ENCODE measurements around the gene METTL2B.
"Not testable (repeated sequence)": the region's sequence is repeated elsewhere in the genome, so short reads cannot be mapped to it uniquely, and the experiment has no call there.

METTL2B gene

GRCh38 chr7:128477336-128477690, 765 bp downstream of the METTL2B start:
- DNase-seq; H3K9me3 ChIP-seq (ENCODE audit: control insufficient read depth, low read length); H3K36me3 ChIP-seq (ENCODE audit: control insufficient read depth, insufficient read depth, low read length); H3K27me3 ChIP-seq (replicated peaks; ENCODE audit: control insufficient read depth, insufficient read depth, low read length, poor library complexity, severe bottlenecking); H3K4me1 ChIP-seq (ENCODE audit: control insufficient read depth, insufficient read depth, low read length, poor library complexity, severe bottlenecking): not testable (repeated sequence)
- Histone ChIP-seq H3K4me3 (ENCODE audit: insufficient read depth, low read depth, low read length, poor library complexity, severe bottlenecking) (peak overlapping the region; percentile 73), H3K27ac (ENCODE audit: insufficient read depth, low read length, poor library complexity, severe bottlenecking) (peak overlapping the region; percentile 80)

DNA sequence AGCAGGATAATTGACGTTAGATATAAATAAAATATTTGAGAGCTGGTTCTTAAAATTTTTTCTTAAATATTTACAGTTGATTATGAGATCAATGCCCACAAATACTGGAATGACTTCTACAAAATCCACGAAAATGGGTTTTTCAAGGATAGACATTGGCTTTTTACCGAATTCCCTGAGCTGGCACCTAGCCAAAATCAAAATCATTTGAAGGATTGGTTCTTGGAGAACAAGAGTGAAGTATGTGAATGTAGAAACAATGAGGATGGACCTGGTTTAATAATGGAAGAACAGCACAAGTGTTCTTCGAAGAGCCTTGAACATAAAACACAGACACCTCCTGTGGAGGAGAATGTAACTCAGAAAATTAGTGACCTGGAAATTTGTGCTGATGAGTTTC, 2.5 kb downstream of the METTL2B start:
- not testable (repeated sequence) for H3K4me1 ChIP-seq (ENCODE audit: control insufficient read depth, insufficient read depth, low read length, poor library complexity, severe bottlenecking); H3K9me3 ChIP-seq (ENCODE audit: control insufficient read depth, low read length); H3K27me3 ChIP-seq (replicated peaks; ENCODE audit: control insufficient read depth, insufficient read depth, low read length, poor library complexity, severe bottlenecking); DNase-seq; H3K4me3 ChIP-seq (ENCODE audit: insufficient read depth, low read depth, low read length, poor library complexity, severe bottlenecking); H3K36me3 ChIP-seq (ENCODE audit: control insufficient read depth, insufficient read depth, low read length); H3K27ac ChIP-seq (ENCODE audit: insufficient read depth, low read length, poor library complexity, severe bottlenecking)

- not testable (repeated sequence) for DNase-seq; H3K4me3 ChIP-seq (ENCODE audit: insufficient read depth, low read depth, low read length, poor library complexity, severe bottlenecking); H3K9me3 ChIP-seq (ENCODE audit: control insufficient read depth, low read length); H3K36me3 ChIP-seq (ENCODE audit: control insufficient read depth, insufficient read depth, low read length); H3K4me1 ChIP-seq (ENCODE audit: control insufficient read depth, insufficient read depth, low read length, poor library complexity, severe bottlenecking); H3K27me3 ChIP-seq (replicated peaks; ENCODE audit: control insufficient read depth, insufficient read depth, low read length, poor library complexity, severe bottlenecking); H3K27ac ChIP-seq (ENCODE audit: insufficient read depth, low read length, poor library complexity, severe bottlenecking)
Observed at GRCh38 chr7:128488134-128488533, 11.6 kb downstream of the METTL2B start.

DNA sequence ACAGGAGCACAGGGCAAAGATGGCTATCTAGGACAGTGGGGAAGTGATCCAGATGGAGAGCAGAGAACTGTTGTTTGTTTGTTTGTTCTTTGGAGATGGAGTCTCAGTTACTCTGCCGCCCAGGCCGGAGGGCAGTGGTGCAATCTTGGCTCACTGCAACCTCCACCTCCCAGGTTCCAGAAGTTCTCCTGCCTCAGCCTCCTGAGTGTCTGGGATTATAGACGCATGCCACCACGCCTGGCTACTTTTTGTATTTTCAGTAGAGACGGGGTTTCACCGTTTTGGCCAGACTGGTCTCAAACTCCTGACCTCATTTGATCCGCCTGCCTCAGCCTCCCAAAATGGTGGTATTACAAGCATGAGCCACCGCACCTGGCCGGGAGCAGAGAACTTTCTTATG, 20.9 kb downstream of the METTL2B start:
- no peak for DNase-seq
- H3K4me3 ChIP-seq (ENCODE audit: insufficient read depth, low read depth, low read length, poor library complexity, severe bottlenecking) = no peak overlapping the region
- H3K9me3 ChIP-seq (ENCODE audit: control insufficient read depth, low read length) = no peaks in the 10 kb centered on the region
- H3K36me3 ChIP-seq (ENCODE audit: control insufficient read depth, insufficient read depth, low read length) = peaks cover 10% of the 10 kb centered on the region
- no peak overlapping the region for H3K27ac ChIP-seq (ENCODE audit: insufficient read depth, low read length, poor library complexity, severe bottlenecking)
- H3K4me1 ChIP-seq (ENCODE audit: control insufficient read depth, insufficient read depth, low read length, poor library complexity, severe bottlenecking) = no peaks in the 10 kb centered on the region
- no peaks in the 10 kb centered on the region for H3K27me3 ChIP-seq (replicated peaks; ENCODE audit: control insufficient read depth, insufficient read depth, low read length, poor library complexity, severe bottlenecking)

DNA sequence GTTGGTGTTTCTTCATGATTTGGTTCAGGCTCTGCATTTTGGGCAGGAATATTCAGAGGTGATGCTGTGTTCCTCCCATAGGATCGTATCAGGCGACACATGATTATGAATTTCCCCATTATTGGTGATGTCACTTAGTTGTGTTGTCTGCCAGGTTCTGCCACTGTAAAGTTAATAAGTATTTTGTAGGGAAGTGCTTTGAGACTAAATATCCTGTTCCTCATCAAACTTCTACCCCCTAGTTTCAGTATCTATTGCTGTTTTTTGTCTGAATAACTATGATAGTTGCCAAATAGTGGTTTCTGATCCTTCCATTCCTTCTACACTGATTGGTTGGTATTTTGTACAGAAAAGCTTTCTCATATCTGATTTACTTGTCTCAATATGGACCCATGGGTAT, 28.9 kb downstream of the METTL2B start:
- not testable (repeated sequence) for DNase-seq; H3K9me3 ChIP-seq (ENCODE audit: control insufficient read depth, low read length); H3K4me1 ChIP-seq (ENCODE audit: control insufficient read depth, insufficient read depth, low read length, poor library complexity, severe bottlenecking); H3K27me3 ChIP-seq (replicated peaks; ENCODE audit: control insufficient read depth, insufficient read depth, low read length, poor library complexity, severe bottlenecking); H3K27ac ChIP-seq (ENCODE audit: insufficient read depth, low read length, poor library complexity, severe bottlenecking); H3K4me3 ChIP-seq (ENCODE audit: insufficient read depth, low read depth, low read length, poor library complexity, severe bottlenecking); H3K36me3 ChIP-seq (ENCODE audit: control insufficient read depth, insufficient read depth, low read length)

DNA sequence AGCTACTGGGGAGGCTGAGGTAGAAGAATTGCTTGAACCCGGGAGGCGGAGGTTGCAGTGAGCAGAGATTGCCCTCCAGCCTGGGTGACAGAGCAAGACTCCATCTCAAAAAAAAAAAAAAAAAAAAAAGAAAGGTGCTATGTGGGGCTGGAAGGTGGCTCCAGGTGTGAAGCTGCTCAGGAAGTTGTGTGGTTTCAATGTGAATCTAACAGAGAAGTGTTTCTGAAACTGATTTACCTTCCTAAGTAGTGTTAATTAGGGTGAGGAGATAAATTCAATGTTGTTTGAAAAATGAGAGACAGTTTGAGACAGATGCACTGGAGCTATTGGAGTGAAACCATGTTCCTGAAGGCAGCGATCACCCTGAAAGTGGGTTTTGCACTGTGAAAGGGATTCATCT, 30.3 kb downstream of the METTL2B start:
- not testable (repeated sequence) for H3K9me3 ChIP-seq (ENCODE audit: control insufficient read depth, low read length); H3K27me3 ChIP-seq (replicated peaks; ENCODE audit: control insufficient read depth, insufficient read depth, low read length, poor library complexity, severe bottlenecking); H3K27ac ChIP-seq (ENCODE audit: insufficient read depth, low read length, poor library complexity, severe bottlenecking); H3K36me3 ChIP-seq (ENCODE audit: control insufficient read depth, insufficient read depth, low read length); H3K4me1 ChIP-seq (ENCODE audit: control insufficient read depth, insufficient read depth, low read length, poor library complexity, severe bottlenecking); H3K4me3 ChIP-seq (ENCODE audit: insufficient read depth, low read depth, low read length, poor library complexity, severe bottlenecking)
- peak in 1 of 3 donors; percentile 2 for DNase-seq

- H3K27me3 ChIP-seq (replicated peaks; ENCODE audit: control insufficient read depth, insufficient read depth, low read length, poor library complexity, severe bottlenecking); H3K36me3 ChIP-seq (ENCODE audit: control insufficient read depth, insufficient read depth, low read length); H3K27ac ChIP-seq (ENCODE audit: insufficient read depth, low read length, poor library complexity, severe bottlenecking); H3K4me1 ChIP-seq (ENCODE audit: control insufficient read depth, insufficient read depth, low read length, poor library complexity, severe bottlenecking); DNase-seq; H3K9me3 ChIP-seq (ENCODE audit: control insufficient read depth, low read length); H3K4me3 ChIP-seq (ENCODE audit: insufficient read depth, low read depth, low read length, poor library complexity, severe bottlenecking): not testable (repeated sequence)
Observed at GRCh38 chr7:128507321-128507993, 30.9 kb downstream of the METTL2B start.

GRCh38 chr7:128511692-128512091, 35.1 kb downstream of the METTL2B start:
- H3K27ac ChIP-seq (ENCODE audit: insufficient read depth, low read length, poor library complexity, severe bottlenecking); H3K9me3 ChIP-seq (ENCODE audit: control insufficient read depth, low read length); H3K4me3 ChIP-seq (ENCODE audit: insufficient read depth, low read depth, low read length, poor library complexity, severe bottlenecking); H3K4me1 ChIP-seq (ENCODE audit: control insufficient read depth, insufficient read depth, low read length, poor library complexity, severe bottlenecking); H3K27me3 ChIP-seq (replicated peaks; ENCODE audit: control insufficient read depth, insufficient read depth, low read length, poor library complexity, severe bottlenecking); H3K36me3 ChIP-seq (ENCODE audit: control insufficient read depth, insufficient read depth, low read length); DNase-seq: not testable (repeated sequence)

DNA sequence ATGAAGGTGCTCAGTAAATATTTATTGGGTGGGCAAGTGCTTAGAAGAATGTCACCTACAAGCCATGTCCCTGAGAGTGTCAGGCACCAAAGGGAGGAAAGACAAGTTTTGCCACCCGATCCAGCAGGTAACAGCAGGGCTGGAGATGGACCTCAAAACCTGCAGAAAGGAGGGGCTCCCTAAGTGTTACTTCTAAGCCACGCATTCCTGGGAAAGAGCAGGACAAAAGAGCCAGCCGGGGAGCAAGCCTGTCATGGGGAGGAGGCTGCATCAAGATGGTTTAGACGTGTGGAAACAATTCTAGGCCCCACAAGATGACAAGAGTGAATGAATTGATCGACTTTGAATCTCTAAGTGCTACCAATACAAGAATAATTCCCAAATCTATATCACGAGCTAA, 38.7 kb downstream of the METTL2B start:
- H3K9me3 ChIP-seq (ENCODE audit: control insufficient read depth, low read length); H3K27me3 ChIP-seq (replicated peaks; ENCODE audit: control insufficient read depth, insufficient read depth, low read length, poor library complexity, severe bottlenecking); DNase-seq; H3K36me3 ChIP-seq (ENCODE audit: control insufficient read depth, insufficient read depth, low read length); H3K27ac ChIP-seq (ENCODE audit: insufficient read depth, low read length, poor library complexity, severe bottlenecking); H3K4me3 ChIP-seq (ENCODE audit: insufficient read depth, low read depth, low read length, poor library complexity, severe bottlenecking); H3K4me1 ChIP-seq (ENCODE audit: control insufficient read depth, insufficient read depth, low read length, poor library complexity, severe bottlenecking): not testable (repeated sequence)

- H3K4me3 ChIP-seq (ENCODE audit: insufficient read depth, low read depth, low read length, poor library complexity, severe bottlenecking); H3K4me1 ChIP-seq (ENCODE audit: control insufficient read depth, insufficient read depth, low read length, poor library complexity, severe bottlenecking); DNase-seq; H3K27me3 ChIP-seq (replicated peaks; ENCODE audit: control insufficient read depth, insufficient read depth, low read length, poor library complexity, severe bottlenecking); H3K36me3 ChIP-seq (ENCODE audit: control insufficient read depth, insufficient read depth, low read length); H3K9me3 ChIP-seq (ENCODE audit: control insufficient read depth, low read length); H3K27ac ChIP-seq (ENCODE audit: insufficient read depth, low read length, poor library complexity, severe bottlenecking): not testable (repeated sequence)
Observed at GRCh38 chr7:128517023-128517422, 40.5 kb downstream of the METTL2B start.

All from effector memory CD4-positive, alpha-beta T cell (primary cell).